Measurements from ENCODE around the gene HAPSTR1. TPM values are rescaled to one million over a fixed set of nuclear protein-coding genes. Genes with fewer than 3 reads are reported as not detected.

HAPSTR1 gene
- total RNA-seq, 1 experiment from 2014 or later, result 24.4 TPM

GRCh38 chr16:9055115-9055514, 36.3 kb upstream of the HAPSTR1 start:
- intact Hi-C loops (cut with micrococcal nuclease), result no loop called here

GRCh38 chr16:9055661-9056060, 35.8 kb upstream of the HAPSTR1 start:
- BruUV-seq (replicated peaks), result no TSS peak
- ChIA-PET POLR2A (ENCODE audit: unreplicated experiment) (no interaction called here), CTCF (no interaction called here)
- H3K27ac ChIP-seq (ENCODE audit: low read length), result no peak overlapping the region
- no peaks in the 10 kb centered on the region for H3K79me2 ChIP-seq (ENCODE audit: low read length)
- H3K4me2 ChIP-seq (ENCODE audit: low read length), result no peak overlapping the region
- TF ChIP-seq EZH2 (IDR thresholded peaks at IDR 0.05; ENCODE audit: low read length, unreplicated experiment), result no peak
- no peak for TF ChIP-seq EZH2phosphoT487 (IDR thresholded peaks at IDR 0.05; ENCODE audit: borderline replicate concordance, low read length)
- TF ChIP-seq, protein P1, sequence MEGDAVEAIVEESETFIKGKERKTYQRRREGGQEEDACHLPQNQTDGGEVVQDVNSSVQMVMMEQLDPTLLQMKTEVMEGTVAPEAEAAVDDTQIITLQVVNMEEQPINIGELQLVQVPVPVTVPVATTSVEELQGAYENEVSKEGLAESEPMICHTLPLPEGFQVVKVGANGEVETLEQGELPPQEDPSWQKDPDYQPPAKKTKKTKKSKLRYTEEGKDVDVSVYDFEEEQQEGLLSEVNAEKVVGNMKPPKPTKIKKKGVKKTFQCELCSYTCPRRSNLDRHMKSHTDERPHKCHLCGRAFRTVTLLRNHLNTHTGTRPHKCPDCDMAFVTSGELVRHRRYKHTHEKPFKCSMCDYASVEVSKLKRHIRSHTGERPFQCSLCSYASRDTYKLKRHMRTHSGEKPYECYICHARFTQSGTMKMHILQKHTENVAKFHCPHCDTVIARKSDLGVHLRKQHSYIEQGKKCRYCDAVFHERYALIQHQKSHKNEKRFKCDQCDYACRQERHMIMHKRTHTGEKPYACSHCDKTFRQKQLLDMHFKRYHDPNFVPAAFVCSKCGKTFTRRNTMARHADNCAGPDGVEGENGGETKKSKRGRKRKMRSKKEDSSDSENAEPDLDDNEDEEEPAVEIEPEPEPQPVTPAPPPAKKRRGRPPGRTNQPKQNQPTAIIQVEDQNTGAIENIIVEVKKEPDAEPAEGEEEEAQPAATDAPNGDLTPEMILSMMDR (conservative IDR thresholded peaks at IDR 0.05; ENCODE audit: low read depth, low read length), result no peak
- no peaks in the 10 kb centered on the region for H3K9me3 ChIP-seq (ENCODE audit: low read length)
- ATAC-seq (no peak), DNase-seq (no peak)
- intact Hi-C loops (cut with micrococcal nuclease), result no loop called here
- H3K9ac ChIP-seq (ENCODE audit: low read length), result no peak overlapping the region
- peaks cover 8% of the 10 kb centered on the region for H3K4me1 ChIP-seq (ENCODE audit: insufficient read depth, low read length)
- H3K36me3 ChIP-seq (ENCODE audit: low read depth, low read length), result no peaks in the 10 kb centered on the region
- H4K20me1 ChIP-seq (ENCODE audit: low read length), result no peaks in the 10 kb centered on the region
- no peaks in the 10 kb centered on the region for H3F3A ChIP-seq (ENCODE audit: low read length, unreplicated experiment)
- no peak overlapping the region for H2AFZ ChIP-seq (ENCODE audit: low read length)
- no peaks in the 10 kb centered on the region for H3K9me2 ChIP-seq (replicated peaks; ENCODE audit: low read length)
- H3K27me3 ChIP-seq (ENCODE audit: low read length), result no peaks in the 10 kb centered on the region
- no peak overlapping the region for H3K4me3 ChIP-seq (ENCODE audit: low read length)

More at GRCh38 chr16:9055115-9055514, 36.3 kb upstream of the HAPSTR1 start:
- Histone ChIP-seq H3K27ac (ENCODE audit: low read length) (no peak overlapping the region), H3F3A (ENCODE audit: low read length, unreplicated experiment) (no peaks in the 10 kb centered on the region), H3K9ac (ENCODE audit: low read length) (no peak overlapping the region), H3K9me3 (ENCODE audit: low read length) (no peaks in the 10 kb centered on the region), H3K4me3 (ENCODE audit: low read length) (no peak overlapping the region), H3K4me2 (ENCODE audit: low read length) (no peak overlapping the region), H3K36me3 (ENCODE audit: low read depth, low read length) (no peaks in the 10 kb centered on the region), H3K9me2 (replicated peaks; ENCODE audit: low read length) (no peaks in the 10 kb centered on the region), H3K27me3 (ENCODE audit: low read length) (no peaks in the 10 kb centered on the region), H3K4me1 (ENCODE audit: insufficient read depth, low read length) (peaks cover 3% of the 10 kb centered on the region), H3K79me2 (ENCODE audit: low read length) (no peaks in the 10 kb centered on the region), H4K20me1 (ENCODE audit: low read length) (no peaks in the 10 kb centered on the region), H2AFZ (ENCODE audit: low read length) (no peak overlapping the region)
- TF ChIP-seq, protein P1 (conservative IDR thresholded peaks at IDR 0.05; ENCODE audit: low read depth, low read length), result no peak
- TF ChIP-seq EZH2 (IDR thresholded peaks at IDR 0.05; ENCODE audit: low read length, unreplicated experiment) (no peak), EZH2phosphoT487 (IDR thresholded peaks at IDR 0.05; ENCODE audit: borderline replicate concordance, low read length) (no peak)
- ATAC-seq (no peak), DNase-seq (no peak)
- CTCF ChIA-PET, result no interaction called here
- POLR2A ChIA-PET (ENCODE audit: unreplicated experiment), result no interaction called here
- BruUV-seq (replicated peaks), result no TSS peak

GRCh38 chr16:9056061-9056460, 35.4 kb upstream of the HAPSTR1 start:
- no peaks in the 10 kb centered on the region for H3K9me2 ChIP-seq (replicated peaks; ENCODE audit: low read length)
- intact Hi-C loops (cut with micrococcal nuclease), result no loop called here
- ATAC-seq, result no peak

More at GRCh38 chr16:9056061-9056460, 35.4 kb upstream of the HAPSTR1 start:
- Histone ChIP-seq H3K4me3 (ENCODE audit: low read length) (no peak overlapping the region), H4K20me1 (ENCODE audit: low read length) (no peaks in the 10 kb centered on the region), H3K4me2 (ENCODE audit: low read length) (no peak overlapping the region), H3K27me3 (ENCODE audit: low read length) (no peaks in the 10 kb centered on the region), H3K9me3 (ENCODE audit: low read length) (no peaks in the 10 kb centered on the region), H3K36me3 (ENCODE audit: low read depth, low read length) (no peaks in the 10 kb centered on the region), H3K79me2 (ENCODE audit: low read length) (no peaks in the 10 kb centered on the region), H3F3A (ENCODE audit: low read length, unreplicated experiment) (no peaks in the 10 kb centered on the region), H2AFZ (ENCODE audit: low read length) (no peak overlapping the region), H3K4me1 (ENCODE audit: insufficient read depth, low read length) (peaks cover 12% of the 10 kb centered on the region), H3K9ac (ENCODE audit: low read length) (no peak overlapping the region), H3K27ac (ENCODE audit: low read length) (no peak overlapping the region)
- no TSS peak for BruUV-seq (replicated peaks)
- no peak for TF ChIP-seq EZH2phosphoT487 (IDR thresholded peaks at IDR 0.05; ENCODE audit: borderline replicate concordance, low read length)
- TF ChIP-seq, protein P1 (conservative IDR thresholded peaks at IDR 0.05; ENCODE audit: low read depth, low read length), result no peak
- TF ChIP-seq EZH2 (IDR thresholded peaks at IDR 0.05; ENCODE audit: low read length, unreplicated experiment), result no peak
- no peak for DNase-seq
- CTCF ChIA-PET, result no interaction called here
- POLR2A ChIA-PET (ENCODE audit: unreplicated experiment), result no interaction called here

Measured in PC-3 (cell line).